Fibroblast of skin of left biceps (primary cell): ENCODE data around the gene CRAMP1.

Experiments used
- DNase-seq, 2 experiments: peaks; one replicate each; pipeline ENCODE4 v3.0.0-alpha.2; 2013; ENCODE audit warnings: low read depth in 2 of 2

Gene CRAMP1

DNA sequence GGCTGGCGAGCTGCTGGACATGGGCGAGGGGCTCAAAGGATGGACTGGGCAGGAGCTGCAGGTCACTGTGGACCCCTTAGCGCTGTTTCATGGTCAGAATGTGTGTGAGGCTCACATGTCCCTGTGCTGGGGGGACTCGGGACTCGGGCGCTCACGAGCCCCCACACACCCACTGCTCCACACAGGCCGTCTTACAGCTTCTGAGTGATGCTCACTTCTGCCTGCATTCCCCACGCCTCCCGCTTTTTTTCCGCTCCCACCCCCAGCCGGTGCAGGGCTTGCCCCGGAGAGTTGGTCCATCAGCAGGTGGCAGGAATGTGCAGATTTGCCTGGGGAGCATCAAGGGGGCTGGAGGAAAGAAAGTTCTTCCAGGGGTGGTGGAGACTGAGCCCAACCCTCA, 45.7 kb downstream of the CRAMP1 start:
- no peak for DNase-seq

DNA sequence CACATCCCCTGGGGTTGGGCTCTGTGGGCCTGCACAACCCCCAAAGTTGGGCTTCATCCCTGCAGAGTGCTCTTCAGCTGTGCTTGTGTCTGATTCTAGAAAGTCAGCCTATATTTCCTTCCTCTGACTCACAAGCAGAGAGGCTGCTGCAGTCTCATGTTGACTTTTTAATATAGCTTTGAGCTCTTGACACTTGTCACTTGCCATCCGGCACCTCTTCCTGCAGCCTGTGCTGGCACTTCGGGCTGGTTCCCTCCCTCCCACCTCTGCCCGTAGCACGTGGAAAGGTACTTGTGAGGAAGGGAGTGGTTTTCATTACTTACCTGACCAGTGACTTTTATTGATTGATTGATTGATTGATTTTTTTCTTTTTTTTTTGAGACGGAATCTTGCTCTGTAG, 46.9 kb downstream of the CRAMP1 start:
- no peak for DNase-seq

GRCh38 chr16:1661826-1662225, 49.7 kb downstream of the CRAMP1 start:
- no peak for DNase-seq

DNA sequence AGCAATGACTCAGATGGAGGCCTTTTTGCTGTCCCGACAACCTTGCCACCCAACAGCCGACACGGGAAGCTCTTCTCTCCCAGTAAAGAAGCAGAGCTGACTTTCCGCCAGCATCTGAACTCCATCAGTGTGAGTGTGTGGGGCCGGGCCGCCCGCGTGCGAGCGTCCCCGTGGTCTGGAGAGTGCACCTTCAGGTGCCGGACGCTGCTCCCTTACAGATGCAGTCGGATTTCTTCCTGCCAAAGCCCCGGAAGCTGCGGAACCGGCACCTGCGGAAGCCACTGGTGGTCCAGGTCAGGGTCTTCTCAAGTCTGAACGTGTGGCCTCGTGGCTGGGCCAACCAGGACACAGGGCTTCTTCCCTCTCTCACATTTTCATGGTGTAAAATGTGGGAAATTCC, 50.4 kb downstream of the CRAMP1 start:
- no peak for DNase-seq

DNA sequence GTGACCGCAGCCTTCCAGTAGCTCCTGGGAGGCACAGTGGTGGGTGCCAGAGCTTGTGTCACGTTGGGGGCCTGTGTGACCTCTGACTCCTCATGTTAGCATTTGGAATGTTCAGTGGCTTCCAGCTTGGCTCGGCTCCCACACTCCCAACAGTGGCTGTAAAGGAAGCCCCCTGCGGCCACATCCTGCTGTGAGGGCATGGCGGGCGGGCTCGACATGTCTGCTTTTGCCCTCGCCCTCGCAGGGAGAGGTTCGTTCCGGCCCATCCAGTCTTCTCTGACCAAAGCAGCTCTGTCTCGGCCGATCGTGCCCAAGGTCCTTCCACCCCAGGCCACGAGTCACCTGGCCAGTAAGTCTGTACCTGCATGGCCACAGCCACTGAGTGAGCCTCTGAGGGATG, 53.7 kb downstream of the CRAMP1 start:
- DNase-seq, result no peak

DNA sequence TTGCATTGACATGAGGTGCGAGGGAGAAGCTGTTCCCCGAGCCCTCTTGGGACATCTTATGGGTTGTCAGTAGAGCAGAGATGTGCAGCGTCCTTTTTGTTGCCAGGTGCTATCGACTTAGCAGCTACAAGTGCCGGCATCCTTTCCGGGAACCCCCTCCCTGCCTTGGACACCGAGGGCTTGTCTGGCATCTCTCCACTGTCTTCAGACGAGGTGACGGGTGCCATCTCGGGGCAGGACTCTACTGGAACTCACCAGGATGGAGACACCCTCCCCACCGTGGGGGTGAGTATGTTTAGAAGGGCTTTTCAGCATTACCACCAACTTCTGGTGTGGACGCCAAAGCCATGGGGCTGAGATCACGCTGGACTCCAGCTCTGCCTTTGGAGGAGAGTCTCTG, 54.2 kb downstream of the CRAMP1 start:
- no peak for DNase-seq

DNA sequence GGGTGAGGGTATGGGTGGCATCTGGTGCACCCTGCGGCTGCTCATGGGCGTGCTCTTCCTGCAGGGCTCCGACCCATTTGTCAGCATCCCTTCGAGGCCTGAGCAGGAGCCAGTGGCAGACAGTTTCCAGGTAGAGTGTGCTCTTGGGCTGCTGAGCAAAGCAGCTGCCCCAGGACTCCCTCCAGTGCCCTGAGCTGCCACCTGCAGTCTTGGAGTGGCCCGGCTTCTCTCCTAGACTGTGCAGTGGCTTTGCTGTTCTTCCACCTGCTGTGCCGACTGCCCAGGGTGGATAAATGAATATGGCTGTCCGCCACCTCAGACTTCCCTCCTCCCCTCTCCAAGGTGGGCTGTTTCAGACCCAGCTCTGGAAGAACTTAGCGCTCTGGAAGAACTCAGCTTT, 55.1 kb downstream of the CRAMP1 start:
- no peak for DNase-seq

GRCh38 chr16:1667916-1668315, 55.8 kb downstream of the CRAMP1 start:
- no peak for DNase-seq

DNA sequence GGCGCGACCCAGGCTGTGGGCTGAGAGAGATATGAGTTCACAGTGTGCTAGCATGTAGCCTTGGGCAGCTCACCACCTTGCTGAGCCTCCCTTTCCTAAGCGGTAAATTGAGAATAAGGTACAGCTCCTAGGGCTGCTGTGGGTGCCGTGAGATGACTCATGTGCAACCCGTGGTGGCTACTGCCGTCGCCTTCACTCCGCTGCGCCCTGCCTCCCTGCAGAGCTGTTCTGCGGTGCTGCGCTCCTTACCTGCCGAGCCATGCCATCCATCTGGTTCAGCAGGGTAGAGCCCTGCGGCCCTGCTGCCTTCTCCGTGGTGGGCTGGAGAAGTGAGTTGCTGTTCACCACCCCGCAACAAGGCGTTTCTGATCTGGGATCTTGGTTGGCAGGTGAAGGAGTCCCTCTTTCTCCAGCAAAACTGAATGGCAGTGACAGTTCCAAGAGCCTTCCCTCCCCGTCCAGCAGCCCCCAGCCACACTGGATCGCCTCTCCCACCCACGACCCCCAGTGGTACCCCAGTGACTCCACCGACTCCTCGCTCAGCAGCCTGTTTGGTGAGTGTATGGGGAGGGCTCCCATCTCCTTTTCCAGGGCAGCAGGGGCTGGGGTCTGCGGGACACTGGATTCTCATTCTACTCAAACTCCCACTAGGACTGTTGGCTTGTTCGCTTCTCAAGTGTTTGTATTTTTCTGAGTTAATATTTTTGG, 56.6 kb downstream of the CRAMP1 start:
- no peak for DNase-seq

GRCh38 chr16:1669698-1670097, 57.5 kb downstream of the CRAMP1 start:
- no peak for DNase-seq

DNA sequence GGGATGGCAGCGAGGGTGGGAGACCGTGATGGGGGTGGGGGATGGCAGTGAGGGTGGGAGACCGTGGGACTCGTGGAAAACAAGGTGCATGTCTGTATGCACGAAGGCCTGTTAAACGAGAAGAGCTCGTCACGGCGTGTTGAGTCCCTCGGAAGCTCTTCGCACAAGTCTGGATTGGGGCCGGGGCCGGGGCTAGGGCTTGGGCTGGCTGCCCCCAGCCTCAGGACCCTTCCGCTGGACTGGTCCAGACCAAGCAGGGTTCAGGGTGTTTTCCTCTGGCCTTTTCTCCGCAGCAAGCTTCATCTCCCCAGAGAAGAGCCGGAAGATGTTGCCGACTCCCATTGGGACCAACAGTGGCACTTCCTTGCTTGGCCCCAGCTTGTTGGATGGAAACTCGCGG, 58.2 kb downstream of the CRAMP1 start:
- DNase-seq, result no peak

- DNase-seq, result no peak
Observed at GRCh38 chr16:1670866-1671265, 58.7 kb downstream of the CRAMP1 start.

DNA sequence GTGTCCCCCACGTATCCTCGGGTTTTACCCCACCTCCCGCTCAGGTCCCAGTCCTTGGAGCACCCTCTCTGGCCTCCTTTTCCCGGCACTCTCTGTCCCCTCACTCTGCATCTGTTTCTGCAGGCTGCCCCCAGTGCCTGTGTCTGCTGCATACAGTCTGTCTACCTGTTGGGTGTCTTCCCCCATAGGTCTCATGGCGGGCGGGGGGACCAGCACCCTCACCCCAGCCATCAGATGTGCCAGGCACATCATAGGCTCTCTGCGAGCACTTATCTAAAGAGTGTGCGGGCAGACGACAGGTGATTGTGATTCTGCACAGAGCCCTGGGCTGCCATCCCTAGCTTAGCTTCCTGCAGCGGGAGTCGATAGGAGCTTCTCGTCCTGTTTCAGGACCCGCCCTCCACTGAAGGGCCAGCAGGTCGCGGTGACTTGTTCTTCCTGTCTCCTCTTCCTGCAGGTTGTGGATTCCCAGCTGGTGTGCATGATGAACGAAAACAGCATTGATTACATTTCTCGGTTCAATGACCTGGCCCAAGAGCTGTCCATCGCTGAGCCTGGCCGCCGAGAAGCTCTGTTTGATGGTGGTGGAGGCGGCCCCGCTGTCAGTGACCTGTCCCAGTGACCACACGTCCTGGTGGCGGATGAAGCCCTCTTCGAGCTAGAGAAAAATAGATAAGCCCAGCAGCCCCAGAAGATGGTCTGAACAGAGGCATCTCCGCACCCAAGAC, 61.4 kb downstream of the CRAMP1 start:
- DNase-seq, result no peak

DNA sequence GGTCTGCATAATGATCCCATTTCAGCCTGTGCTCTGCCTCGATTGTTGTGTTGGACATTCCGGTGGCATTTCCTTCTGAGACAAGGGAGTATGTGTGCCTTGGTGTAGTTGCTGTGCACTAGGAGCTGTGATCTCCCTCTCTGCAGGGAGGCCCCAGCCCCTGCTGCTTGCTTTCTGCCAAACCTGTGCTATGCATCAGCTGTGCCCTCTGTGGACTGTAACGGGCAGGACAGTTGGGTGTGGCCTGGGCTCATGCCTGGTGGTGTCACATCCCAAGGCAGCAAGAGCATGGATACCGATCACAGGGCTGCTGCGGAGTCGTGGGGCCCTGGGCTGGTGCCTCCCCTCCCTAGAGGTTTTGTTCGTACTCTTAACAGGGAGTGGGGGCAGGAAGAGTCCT, 62.1 kb downstream of the CRAMP1 start:
- DNase-seq, result no peak

- DNase-seq, result no peak
Observed at GRCh38 chr16:1674751-1675664, 62.8 kb downstream of the CRAMP1 start.

- no peak for DNase-seq
Observed at GRCh38 chr16:1676661-1677060, 64.5 kb downstream of the CRAMP1 start.

GRCh38 chr16:1677339-1677738, 65.2 kb downstream of the CRAMP1 start:
- DNase-seq, result no peak

GRCh38 chr16:1677942-1678499, 65.9 kb downstream of the CRAMP1 start, which contains the start of gene JPT2:
JPT2 (plus strand) TSS chr16:1678279; CDS start chr16:1678313, 34 bp downstream.
- peak; percentile 86 to 89 for DNase-seq

- no peak for DNase-seq
Observed at GRCh38 chr16:1678500-1679098, 66.4 kb downstream of the CRAMP1 start.

GRCh38 chr16:1680361-1680760, 68.2 kb downstream of the CRAMP1 start:
- no peak for DNase-seq

DNA sequence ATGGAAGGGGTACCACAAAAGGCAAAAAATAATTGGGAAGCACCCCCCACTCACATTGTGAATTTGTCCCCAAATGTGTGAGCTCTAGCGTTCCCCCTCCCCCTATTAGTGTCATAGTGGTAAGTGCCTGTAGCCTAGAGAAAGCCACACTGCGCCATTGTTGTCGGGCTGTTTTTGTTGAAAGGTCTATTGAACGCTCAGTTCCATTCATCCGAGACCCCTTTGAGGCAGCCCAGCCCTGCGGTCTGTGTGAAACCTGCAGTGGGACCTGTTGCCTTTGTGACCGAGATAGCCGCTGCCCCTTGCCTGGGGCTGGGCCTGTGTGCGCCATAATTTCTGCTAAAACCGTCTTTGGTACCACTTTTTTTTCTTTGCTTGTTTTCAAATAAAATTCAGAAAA, 68.9 kb downstream of the CRAMP1 start:
- no peak for DNase-seq
